Thymus (tissue), 11 donors: ENCODE results near the gene TRIP12. TPM values are rescaled to one million over a fixed set of nuclear protein-coding genes. Genes with fewer than 3 reads are reported as not detected.
"Not testable (repeated sequence)": the region's sequence is repeated elsewhere in the genome, so short reads cannot be mapped to it uniquely, and the experiment has no call there.

Experiments used
- DNase-seq, 9 donors: peaks; one replicate each; pipeline ENCODE4 v3.0.0-alpha.2; 2013; ENCODE audit warnings: low spot score in 9 of 9, low read depth in 6 of 9, missing footprints in 1 of 9
- H3K27ac ChIP-seq, 2 donors: one replicate each; pipeline ENCODE4 v1.5.1; 2013; ENCODE audit warnings: control low read depth in 1 of 2, low read depth in 1 of 2, low read length in 1 of 2, mild to moderate bottlenecking in 1 of 2, moderate library complexity in 1 of 2
- H3K27me3 ChIP-seq, 2 donors: one replicate each; pipeline ENCODE4 v1.5.1; 2013; ENCODE audit warnings: low read length in 1 of 2; ENCODE audit not compliant: control insufficient read depth in 2 of 2, insufficient read depth in 1 of 2
- H3K36me3 ChIP-seq, 2 donors: one replicate each; pipeline ENCODE4 v1.5.1; 2013; ENCODE audit warnings: low read length in 1 of 2, mild to moderate bottlenecking in 1 of 2, moderate library complexity in 1 of 2; ENCODE audit not compliant: control insufficient read depth in 2 of 2, insufficient read depth in 2 of 2
- H3K4me1 ChIP-seq, 2 donors: one replicate each; pipeline ENCODE4 v1.5.1; 2013; ENCODE audit warnings: low read length in 2 of 2; ENCODE audit not compliant: control insufficient read depth in 2 of 2, insufficient read depth in 2 of 2
- H3K4me3 ChIP-seq, 2 donors: one replicate each; pipeline ENCODE4 v1.5.1; 2013; ENCODE audit warnings: low read length in 2 of 2, control low read depth in 1 of 2, mild to moderate bottlenecking in 1 of 2
- H3K9me3 ChIP-seq, 2 donors: one replicate each; pipeline ENCODE4 v1.5.1; 2013; ENCODE audit warnings: low read length in 1 of 2, mild to moderate bottlenecking in 1 of 2; ENCODE audit not compliant: control insufficient read depth in 2 of 2, insufficient read depth in 1 of 2
- WGBS: extraction: QIAGEN DNeasy Blood & Tissue Kit; methylation state at CpG from one replicate; pipeline ENCODE4 v1.1.7; 2013; 5-methylcytosine and 5-hydroxymethylcytosine counted together
- polyA plus RNA-seq: library from polyadenylated mRNA; stranded (reverse); fragments of 200-250 nt; gene quantifications from one replicate; pipeline ENCODE4 v1.2.3, GENCODE V29; 2013
- total RNA-seq: library from RNA; stranded (reverse); fragments of 120-200 nt; gene quantifications from one replicate; pipeline ENCODE4 v1.2.4, GENCODE V29; 2013
- donor health status: healthy.

TRIP12 gene
- total and polyA plus RNA-seq, 2 donors: 37.7 to 119 TPM

- Histone ChIP-seq H3K27me3 (no peaks in the 10 kb centered on the region), H3K4me1 (no peaks in the 10 kb centered on the region), H3K36me3 (peaks cover 17 to 49% of the 10 kb centered on the region in 2 donors), H3K27ac (no peak overlapping the region), H3K4me3 (no peak overlapping the region), H3K9me3 (no peaks in the 10 kb centered on the region)
- no peak for DNase-seq
Observed at GRCh38 chr2:229856413-229856812, 65.4 kb downstream of the TRIP12 start.

DNA sequence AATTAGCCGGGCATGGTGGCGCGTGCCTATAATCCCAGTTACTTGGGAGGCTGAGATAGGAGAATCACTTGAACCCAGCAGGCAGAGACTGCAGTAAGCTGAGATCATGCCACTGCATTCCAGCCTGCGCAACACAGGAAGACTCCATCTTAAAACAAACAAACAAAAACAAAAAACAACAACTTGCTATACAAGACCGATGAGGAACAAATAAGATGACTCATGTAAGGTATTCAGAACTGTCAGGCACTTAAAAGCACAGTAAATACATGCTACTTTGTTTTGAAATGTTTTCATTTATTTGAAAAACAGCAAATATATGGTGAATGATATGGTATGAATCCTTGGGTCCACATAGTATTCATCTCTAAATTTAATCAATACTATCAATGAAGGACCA, 66.7 kb downstream of the TRIP12 start:
- no peak for DNase-seq
- H3K27me3 ChIP-seq: no peaks in the 10 kb centered on the region
- over 99% methylated on average over 5 of the region's 5 CpGs for WGBS
- H3K36me3 ChIP-seq: peaks cover 27 to 57% of the 10 kb centered on the region in 2 donors
- no peaks in the 10 kb centered on the region for H3K4me1 ChIP-seq
- H3K27ac ChIP-seq: no peak overlapping the region
- no peak overlapping the region for H3K4me3 ChIP-seq
- no peaks in the 10 kb centered on the region for H3K9me3 ChIP-seq

- WGBS: 74% methylated on average over 3 of the region's 3 CpGs
- no peak overlapping the region for H3K4me3 ChIP-seq
- no peak overlapping the region for H3K27ac ChIP-seq
- DNase-seq: peak in 5 of 9 donors; percentile 13 to 53 (median 24)
- H3K9me3 ChIP-seq: no peaks in the 10 kb centered on the region
- peaks cover 16 to 47% of the 10 kb centered on the region in 2 donors for H3K36me3 ChIP-seq
- H3K27me3 ChIP-seq: no peaks in the 10 kb centered on the region
- H3K4me1 ChIP-seq: no peaks in the 10 kb centered on the region
Observed at GRCh38 chr2:229852565-229852964, 69.2 kb downstream of the TRIP12 start.

DNA sequence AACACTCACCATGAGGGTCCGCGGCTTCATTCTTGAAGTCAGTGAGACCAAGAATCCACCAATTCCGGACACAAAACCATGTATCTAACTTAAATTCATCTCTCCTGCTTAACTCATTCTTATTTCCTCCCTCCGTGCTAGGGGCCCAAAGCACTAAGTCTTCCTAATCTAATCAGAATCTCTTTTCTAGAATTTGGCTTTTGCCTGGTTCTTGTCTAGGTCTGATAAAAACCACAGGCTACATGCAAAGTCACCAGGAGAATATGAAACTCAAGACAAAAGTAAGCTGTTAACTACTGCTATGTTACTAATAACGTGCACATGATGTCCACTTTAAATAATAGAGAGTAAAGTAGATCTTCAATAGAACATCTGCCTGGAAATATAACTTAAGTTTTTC, 69.9 kb downstream of the TRIP12 start:
- 97% methylated on average over 5 of the region's 5 CpGs for WGBS
- no peaks in the 10 kb centered on the region for H3K4me1 ChIP-seq
- H3K27ac ChIP-seq: no peak overlapping the region

DNA sequence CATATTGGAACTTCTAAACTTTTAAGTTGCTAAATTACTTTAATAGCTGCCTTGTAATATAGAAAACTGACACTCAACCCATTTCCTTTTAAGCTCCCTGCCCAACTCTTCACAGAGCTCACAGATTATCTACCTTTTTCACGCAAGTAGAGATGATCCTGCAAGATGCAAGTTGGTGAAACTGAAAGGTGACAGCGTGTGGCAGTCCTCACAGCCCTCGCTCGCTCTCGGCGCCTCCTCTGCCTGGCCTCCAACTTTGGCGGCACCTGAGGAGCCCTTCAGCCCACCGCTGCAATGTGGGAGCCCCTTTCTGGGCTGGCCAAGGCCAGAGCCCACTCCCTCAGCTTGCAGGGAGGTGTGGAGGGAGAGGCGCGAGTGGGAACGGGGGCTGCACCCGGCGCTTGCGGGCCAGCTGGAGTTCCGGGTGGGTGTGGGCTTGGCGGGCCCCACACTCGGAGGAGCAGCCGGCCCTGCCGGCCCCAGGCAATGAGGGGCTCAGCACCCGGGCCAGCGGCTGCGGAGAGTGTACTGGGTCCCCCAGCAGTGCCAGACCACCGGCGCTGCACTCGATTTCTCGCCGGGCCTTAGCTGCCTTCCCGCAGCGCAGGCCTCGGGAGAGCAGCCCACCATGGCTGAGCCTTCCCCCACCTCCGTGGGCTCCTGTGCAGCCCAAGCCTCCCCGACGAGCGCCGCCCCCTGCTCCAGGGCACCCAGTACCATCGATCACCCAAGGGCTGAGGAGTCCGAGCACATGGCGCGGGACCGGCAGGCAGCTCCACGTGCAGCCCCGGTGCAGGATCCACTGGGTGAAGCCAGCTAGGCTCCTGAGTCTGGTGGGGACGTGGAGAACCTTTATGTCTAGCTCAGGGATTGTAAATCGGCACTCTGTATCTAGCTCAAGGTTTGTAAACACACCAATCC, 71.2 kb downstream of the TRIP12 start:
- peaks cover 12 to 36% of the 10 kb centered on the region in 2 donors for H3K36me3 ChIP-seq
- not testable (repeated sequence) for H3K4me1 ChIP-seq, H3K9me3 ChIP-seq, H3K27ac ChIP-seq, H3K4me3 ChIP-seq, H3K27me3 ChIP-seq, DNase-seq
- WGBS: 98% methylated on average over 44 of the region's 44 CpGs

More for the DNA sequence above, 69.9 kb downstream of the TRIP12 start:
- Histone ChIP-seq H3K4me3 (no peak overlapping the region), H3K27me3 (no peaks in the 10 kb centered on the region), H3K9me3 (no peaks in the 10 kb centered on the region), H3K36me3 (peaks cover 16 to 47% of the 10 kb centered on the region in 2 donors)
- DNase-seq: no peak

DNA sequence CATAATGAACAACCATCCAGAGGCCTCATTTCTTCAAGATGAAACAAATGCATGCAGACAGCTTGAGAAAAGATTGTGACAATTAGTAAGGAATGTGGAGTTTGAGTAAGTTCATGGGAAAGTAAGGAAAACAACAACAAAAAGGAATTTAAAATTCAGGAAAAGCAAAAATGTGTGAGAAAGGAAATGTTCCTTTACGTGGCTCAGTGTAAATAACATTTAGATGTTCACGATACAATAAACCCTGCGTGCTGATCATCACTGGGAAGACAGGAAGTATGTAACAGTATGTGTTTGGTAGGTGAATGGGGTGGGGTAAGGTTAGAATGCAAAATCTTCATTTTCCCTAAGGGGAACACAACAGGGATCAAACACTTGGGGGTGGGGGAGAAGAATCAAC, 72.7 kb downstream of the TRIP12 start:
- Histone ChIP-seq H3K27me3 (no peaks in the 10 kb centered on the region), H3K4me3 (no peak overlapping the region), H3K4me1 (no peaks in the 10 kb centered on the region), H3K9me3 (no peaks in the 10 kb centered on the region), H3K36me3 (peaks cover 12 to 24% of the 10 kb centered on the region in 2 donors), H3K27ac (no peak overlapping the region)
- WGBS: 92% methylated on average over 3 of the region's 3 CpGs
- no peak for DNase-seq

GRCh38 chr2:229843613-229844012, 78.2 kb downstream of the TRIP12 start:
- no peak for DNase-seq
- H3K4me3 ChIP-seq: no peak overlapping the region
- H3K36me3 ChIP-seq: peaks cover 14 to 28% of the 10 kb centered on the region in 2 donors
- 98% methylated on average over 4 of the region's 4 CpGs for WGBS
- H3K27me3 ChIP-seq: no peaks in the 10 kb centered on the region
- H3K27ac ChIP-seq: no peak overlapping the region
- H3K4me1 ChIP-seq: no peaks in the 10 kb centered on the region
- H3K9me3 ChIP-seq: no peaks in the 10 kb centered on the region

GRCh38 chr2:229838729-229839128, 83.1 kb downstream of the TRIP12 start:
- WGBS: 81% methylated on average over 6 of the region's 6 CpGs
- DNase-seq: no peak
- Histone ChIP-seq H3K9me3 (no peaks in the 10 kb centered on the region), H3K27me3 (no peaks in the 10 kb centered on the region), H3K4me1 (peaks cover 0 to 9% of the 10 kb centered on the region in 2 donors), H3K36me3 (peaks cover 18 to 36% of the 10 kb centered on the region in 2 donors), H3K4me3 (no peak overlapping the region), H3K27ac (no peak overlapping the region)

DNA sequence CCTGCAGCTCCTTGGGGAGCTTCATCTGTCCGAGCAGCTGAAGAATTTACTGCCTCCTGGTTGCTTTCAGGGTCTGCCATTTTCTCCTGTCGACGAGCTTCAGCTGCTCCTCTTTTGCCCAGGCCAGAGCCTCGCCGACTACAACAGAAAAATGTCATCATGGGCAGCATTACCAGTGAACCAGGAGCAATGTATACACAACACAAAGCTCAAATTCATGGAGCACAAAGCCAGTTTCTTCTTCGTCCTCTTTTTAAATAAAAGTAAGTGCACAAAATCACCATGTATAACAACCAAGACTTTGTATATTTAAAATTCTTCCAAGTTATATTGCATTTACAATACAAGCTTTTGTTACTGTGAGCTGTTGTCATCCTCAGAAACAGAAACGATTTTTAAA, 85.0 kb downstream of the TRIP12 start:
- Histone ChIP-seq H3K4me3 (no peak overlapping the region), H3K4me1 (peaks cover 0 to 9% of the 10 kb centered on the region in 2 donors), H3K36me3 (peaks cover 18 to 39% of the 10 kb centered on the region in 2 donors), H3K27ac (no peak overlapping the region), H3K9me3 (no peaks in the 10 kb centered on the region), H3K27me3 (no peaks in the 10 kb centered on the region)
- no peak for DNase-seq
- 98% methylated on average over 7 of the region's 7 CpGs for WGBS
